8988T (cell line): ENCODE results near the gene KIAA1958.

ENCODE experiments used
- DNase-seq: peaks from one replicate; pipeline ENCODE4 v3.0.0; 2011

Gene KIAA1958

GRCh38 chr9:112531666-112532282 lies 45.1 kb downstream of the KIAA1958 start:
- DNase-seq: no peak

GRCh38 chr9:112532427-112532826 lies 45.8 kb downstream of the KIAA1958 start:
- DNase-seq: no peak

GRCh38 chr9:112533660-112534059 lies 47.0 kb downstream of the KIAA1958 start:
- DNase-seq: no peak

GRCh38 chr9:112535301-112535700 lies 48.7 kb downstream of the KIAA1958 start:
- no peak for DNase-seq

- DNase-seq: no peak
Measured at GRCh38 chr9:112535811-112536210, 49.2 kb downstream of the KIAA1958 start.

GRCh38 chr9:112537561-112537960 lies 50.9 kb downstream of the KIAA1958 start:
- DNase-seq: no peak

- DNase-seq: no peak
Measured at GRCh38 chr9:112540800-112541199, 54.2 kb downstream of the KIAA1958 start.

GRCh38 chr9:112541685-112542084 lies 55.1 kb downstream of the KIAA1958 start:
- DNase-seq: no peak

- DNase-seq: no peak
Measured at GRCh38 chr9:112542593-112543292, 56.1 kb downstream of the KIAA1958 start.

- DNase-seq: no peak
Measured at GRCh38 chr9:112544477-112544876, 57.9 kb downstream of the KIAA1958 start.

- no peak for DNase-seq
Measured at GRCh38 chr9:112545237-112545636, 58.6 kb downstream of the KIAA1958 start.

- no peak for DNase-seq
Measured at GRCh38 chr9:112546149-112547012, 59.8 kb downstream of the KIAA1958 start.

- DNase-seq: no peak
Measured at GRCh38 chr9:112548051-112548440, 61.4 kb downstream of the KIAA1958 start.

- no peak for DNase-seq
Measured at GRCh38 chr9:112548836-112549595, 62.4 kb downstream of the KIAA1958 start.

GRCh38 chr9:112550531-112550930 lies 63.9 kb downstream of the KIAA1958 start:
- DNase-seq: no peak

GRCh38 chr9:112551641-112552040 lies 65.0 kb downstream of the KIAA1958 start:
- no peak for DNase-seq

- no peak for DNase-seq
Measured at GRCh38 chr9:112552229-112553056, 65.8 kb downstream of the KIAA1958 start.

GRCh38 chr9:112553256-112553826 lies 66.7 kb downstream of the KIAA1958 start:
- no peak for DNase-seq

GRCh38 chr9:112554516-112554915 lies 67.9 kb downstream of the KIAA1958 start:
- no peak for DNase-seq

GRCh38 chr9:112555101-112555643 lies 68.5 kb downstream of the KIAA1958 start:
- no peak for DNase-seq

GRCh38 chr9:112555844-112556482 lies 69.3 kb downstream of the KIAA1958 start:
- no peak for DNase-seq
